Neuronal stem cell (in vitro differentiated cells): Measurements from ENCODE around the gene COL25A1.

Experiments used
- DNase-seq: peaks from one replicate; pipeline ENCODE4 v3.0.0-alpha.2; 2013; ENCODE audit warnings: low spot score
- H2AFZ ChIP-seq: one replicate; pipeline ENCODE4 v1.6.1; 2013; ENCODE audit warnings: mild to moderate bottlenecking, low read length, inconsistent platforms
- H2AK5ac ChIP-seq: 2 replicates; pipeline ENCODE4 v1.6.1; 2013; ENCODE audit warnings: low read depth, mild to moderate bottlenecking, inconsistent platforms, low read length, moderate library complexity, mixed read lengths
- H2BK120ac ChIP-seq: 2 replicates; pipeline ENCODE4 v1.6.1; 2013; ENCODE audit warnings: low read depth, mild to moderate bottlenecking, inconsistent platforms, low read length, moderate library complexity, mixed read lengths
- H2BK12ac ChIP-seq: one replicate; pipeline ENCODE4 v1.6.1; 2013; ENCODE audit warnings: low read length, inconsistent platforms
- H2BK15ac ChIP-seq: 2 replicates; pipeline ENCODE4 v1.6.1; 2013; ENCODE audit warnings: mild to moderate bottlenecking, low read length, inconsistent platforms, mixed read lengths
- H2BK5ac ChIP-seq: one replicate; pipeline ENCODE4 v1.6.1; 2013; ENCODE audit warnings: inconsistent platforms, mild to moderate bottlenecking, low read length, moderate library complexity
- H3K14ac ChIP-seq: one replicate; pipeline ENCODE4 v1.6.1; 2013; ENCODE audit warnings: low read length, inconsistent platforms
- H3K18ac ChIP-seq: 2 replicates; pipeline ENCODE4 v1.6.1; 2013; ENCODE audit warnings: low read length, inconsistent platforms
- H3K23ac ChIP-seq: 2 replicates; pipeline ENCODE4 v1.6.1; 2013; ENCODE audit warnings: low read depth, mild to moderate bottlenecking, mixed read lengths, low read length, inconsistent platforms; ENCODE audit not compliant: poor library complexity
- H3K27ac ChIP-seq: replicated peaks from 3 replicates; pipeline ENCODE4 v1.5.1; 2013; ENCODE audit warnings: low read length, inconsistent platforms
- H3K27me3 ChIP-seq, 3 experiments: 2 replicates each; pipeline ENCODE4 v1.6.1; 2013; ENCODE audit warnings: low read length in 3 of 3, mild to moderate bottlenecking in 2 of 3, inconsistent platforms in 1 of 3, low read depth in 1 of 3, mixed read lengths in 1 of 3, moderate library complexity in 1 of 3; ENCODE audit not compliant: control insufficient read depth in 3 of 3, insufficient read depth in 3 of 3
- H3K36me3 ChIP-seq, 2 donors: replicated peaks in 1 of 2; 2 replicates each; pipeline ENCODE4 v1.6.1; 2013; ENCODE audit warnings: low read length in 2 of 2; ENCODE audit not compliant: control insufficient read depth in 2 of 2, insufficient read depth in 2 of 2
- H3K4ac ChIP-seq: 2 replicates; pipeline ENCODE4 v1.6.1; 2013; ENCODE audit warnings: inconsistent platforms, mild to moderate bottlenecking, low read length, moderate library complexity
- H3K4me1 ChIP-seq, 2 donors: 1 replicate in 1 of 2; 2 replicates in 1 of 2; pipeline ENCODE4 v1.6.1; 2013; ENCODE audit warnings: low read length in 2 of 2, low read depth in 1 of 2; ENCODE audit not compliant: control insufficient read depth in 2 of 2, insufficient read depth in 1 of 2
- H3K4me2 ChIP-seq: one replicate; pipeline ENCODE4 v1.6.1; 2013; ENCODE audit warnings: mild to moderate bottlenecking, low read length, inconsistent platforms; ENCODE audit not compliant: insufficient read depth, poor library complexity, severe bottlenecking
- H3K4me3 ChIP-seq, 2 donors: 2 replicates each; pipeline ENCODE4 v1.5.1; 2013; ENCODE audit warnings: low read length in 2 of 2, mild to moderate bottlenecking in 2 of 2, inconsistent platforms in 1 of 2, moderate library complexity in 1 of 2
- H3K79me1 ChIP-seq: one replicate; pipeline ENCODE4 v1.6.1; 2013; ENCODE audit warnings: low read depth, mild to moderate bottlenecking, inconsistent platforms, low read length, moderate library complexity
- H3K9ac ChIP-seq: one replicate; pipeline ENCODE4 v1.6.1; 2013; ENCODE audit warnings: mild to moderate bottlenecking, low read depth, low read length, inconsistent platforms; ENCODE audit not compliant: poor library complexity
- H3K9me3 ChIP-seq, 2 donors: replicated peaks in 1 of 2; 2 replicates each; pipeline versions ENCODE3 to v1.6.1; 2013; ENCODE audit warnings: low read length in 2 of 2, mild to moderate bottlenecking in 2 of 2, inconsistent platforms in 1 of 2, low read depth in 1 of 2, mixed read lengths in 1 of 2, moderate library complexity in 1 of 2; ENCODE audit not compliant: control insufficient read depth in 2 of 2, insufficient read depth in 1 of 2
- H4K8ac ChIP-seq: one replicate; pipeline ENCODE4 v1.6.1; 2013; ENCODE audit warnings: low read depth, mild to moderate bottlenecking, inconsistent platforms, low read length, moderate library complexity
- H4K91ac ChIP-seq: one replicate; pipeline ENCODE4 v1.6.1; 2013; ENCODE audit warnings: low read length, low read depth, mild to moderate bottlenecking, inconsistent platforms; ENCODE audit not compliant: poor library complexity
- WGBS, 2 donors: extraction: QIAGEN DNeasy Blood & Tissue Kit; methylation state at CpG; one replicate each; pipeline ENCODE4 v1.1.7; 2013; ENCODE audit warnings: missing lambda C conversion rate in 2 of 2, mixed read lengths in 1 of 2; ENCODE audit not compliant: insufficient read length in 2 of 2, insufficient replicate concordance in 1 of 2; ENCODE audit errors: extremely low coverage in 2 of 2; 5-methylcytosine and 5-hydroxymethylcytosine counted together

COL25A1 gene

DNA sequence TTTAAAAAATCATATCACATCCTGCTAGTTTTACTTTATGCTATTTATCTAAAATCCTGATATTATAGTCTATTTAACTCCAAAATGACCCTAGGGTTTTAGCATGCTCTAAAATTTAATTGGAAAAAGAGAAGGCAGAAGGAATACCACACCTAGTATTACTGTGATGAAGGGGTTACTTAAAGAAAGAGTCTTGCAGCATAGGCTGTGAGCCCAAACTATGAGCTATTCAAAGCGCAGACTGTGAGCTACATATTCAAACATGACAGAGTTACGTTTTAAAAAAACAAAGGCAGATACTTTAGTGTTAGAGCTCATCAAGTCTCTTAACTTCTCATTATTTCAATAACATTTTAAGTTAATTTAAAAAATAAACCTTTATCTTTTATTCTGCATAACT is 291.9 kb downstream of the COL25A1 start:
- no peaks in the 10 kb centered on the region for H3K9me3 ChIP-seq
- no CpG with 5 or more reads among the region's 2 CpGs for WGBS, 2 donors
- H2BK12ac ChIP-seq, result no peak overlapping the region
- no peak overlapping the region for H3K9ac ChIP-seq
- H3K4ac ChIP-seq, result no peak overlapping the region
- no peak overlapping the region for H3K18ac ChIP-seq
- H3K36me3 ChIP-seq, result no peaks in the 10 kb centered on the region
- no peak for DNase-seq
- H3K23ac ChIP-seq, result no peak overlapping the region
- no peak overlapping the region for H2BK5ac ChIP-seq
- no peak overlapping the region for H2BK120ac ChIP-seq
- no peak overlapping the region for H4K91ac ChIP-seq
- no peak overlapping the region for H2AK5ac ChIP-seq
- H3K4me1 ChIP-seq, result peaks cover 0 to 1% of the 10 kb centered on the region in 2 donors
- no peak overlapping the region for H4K8ac ChIP-seq
- no peaks in the 10 kb centered on the region for H3K27me3 ChIP-seq
- no peak overlapping the region for H3K4me2 ChIP-seq
- no peaks in the 10 kb centered on the region for H3K79me1 ChIP-seq
- H3K14ac ChIP-seq, result no peak overlapping the region
- no peak overlapping the region for H2AFZ ChIP-seq
- H2BK15ac ChIP-seq, result no peak overlapping the region
- no peak overlapping the region for H3K27ac ChIP-seq
- H3K4me3 ChIP-seq, result no peak overlapping the region

DNA sequence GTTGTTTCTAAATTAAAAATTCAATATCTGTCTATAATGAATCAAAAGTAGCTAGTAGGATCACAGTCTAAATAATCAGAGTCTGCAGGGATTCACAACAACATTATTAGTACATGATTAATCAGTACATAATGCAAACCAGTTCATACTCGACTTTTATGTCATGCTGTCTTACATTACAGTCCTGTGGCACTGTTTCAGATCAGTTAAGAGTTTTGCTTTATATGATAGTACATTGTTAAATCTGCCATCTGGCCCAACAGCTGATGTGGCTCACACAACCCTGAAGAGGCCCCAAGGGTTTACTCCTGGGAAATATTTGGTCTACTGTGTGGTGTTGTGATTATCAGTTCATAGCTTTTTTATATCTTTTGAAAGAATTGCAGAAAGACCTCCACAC is 292.5 kb downstream of the COL25A1 start:
- Histone ChIP-seq H2BK12ac (no peak overlapping the region), H2AFZ (no peak overlapping the region), H2BK120ac (no peak overlapping the region), H4K8ac (no peak overlapping the region), H3K4me2 (no peak overlapping the region), H3K27me3 (no peaks in the 10 kb centered on the region), H3K9me3 (no peaks in the 10 kb centered on the region), H3K18ac (no peak overlapping the region), H4K91ac (no peak overlapping the region), H3K27ac (no peak overlapping the region), H3K9ac (no peak overlapping the region), H3K4ac (no peak overlapping the region), H3K4me1 (peaks cover 0 to 1% of the 10 kb centered on the region in 2 donors), H2AK5ac (no peak overlapping the region), H2BK15ac (no peak overlapping the region), H3K36me3 (no peaks in the 10 kb centered on the region), H3K23ac (no peak overlapping the region), H2BK5ac (no peak overlapping the region), H3K79me1 (no peaks in the 10 kb centered on the region), H3K14ac (no peak overlapping the region), H3K4me3 (no peak overlapping the region)
- WGBS, 2 donors, result no CpG with 5 or more reads among the region's 1 CpG
- no peak for DNase-seq

DNA sequence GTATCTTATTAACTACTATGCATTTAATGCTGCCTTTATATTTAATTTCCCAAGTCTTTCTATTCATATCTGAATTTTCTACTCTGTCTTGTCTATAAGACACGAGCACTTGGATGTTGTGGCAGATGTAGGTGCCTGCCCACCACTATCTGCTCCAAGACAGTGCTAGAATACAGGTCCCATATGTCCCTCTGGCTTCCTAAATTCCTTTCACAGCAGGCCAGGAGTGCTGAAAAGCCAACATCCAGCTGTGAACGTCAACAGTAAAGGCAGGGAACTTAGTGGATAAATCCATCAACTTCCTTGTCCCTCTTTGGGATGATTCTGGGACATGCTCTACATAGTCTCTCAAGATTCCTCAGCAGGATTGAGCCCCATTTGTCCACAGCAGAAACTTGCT is 294.5 kb downstream of the COL25A1 start:
- no peak for DNase-seq
- no CpG with 5 or more reads among the region's 2 CpGs for WGBS, 2 donors
- no peak overlapping the region for H2BK120ac ChIP-seq

DNA sequence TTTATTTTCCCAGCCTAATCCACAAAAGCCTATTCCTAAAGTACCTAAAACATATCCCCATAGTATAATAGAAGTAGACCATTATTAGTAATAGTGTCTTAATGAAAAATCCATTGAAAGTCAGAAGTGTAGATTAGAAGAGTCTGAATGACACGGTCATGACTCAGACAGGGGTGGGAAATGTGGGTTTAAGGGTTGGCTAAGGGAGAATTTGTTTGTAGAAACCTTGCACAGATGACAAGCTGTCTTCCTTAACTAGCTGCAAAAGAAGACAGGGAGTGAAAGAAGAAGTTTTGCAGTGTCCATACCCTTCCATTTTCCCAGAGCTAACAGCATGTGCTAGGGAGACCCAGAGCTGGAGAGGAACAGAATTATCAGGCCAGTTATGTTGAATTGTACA is 296.9 kb downstream of the COL25A1 start:
- no peak for DNase-seq

More for the DNA sequence above, 294.5 kb downstream of the COL25A1 start:
- Histone ChIP-seq H3K14ac (no peak overlapping the region), H3K27ac (no peak overlapping the region), H4K91ac (no peak overlapping the region), H3K23ac (no peak overlapping the region), H3K4me3 (no peak overlapping the region), H3K9ac (no peak overlapping the region), H3K27me3 (no peaks in the 10 kb centered on the region), H3K4ac (no peak overlapping the region), H4K8ac (no peak overlapping the region), H3K4me1 (peaks cover 0 to 1% of the 10 kb centered on the region in 2 donors), H3K36me3 (no peaks in the 10 kb centered on the region), H2BK12ac (no peak overlapping the region), H3K4me2 (no peak overlapping the region), H3K9me3 (peaks cover 0 to 1% of the 10 kb centered on the region in 2 donors), H2BK15ac (no peak overlapping the region), H3K18ac (no peak overlapping the region), H2AFZ (no peak overlapping the region), H2BK5ac (no peak overlapping the region), H2AK5ac (no peak overlapping the region), H3K79me1 (no peaks in the 10 kb centered on the region)

More for the DNA sequence above, 296.9 kb downstream of the COL25A1 start:
- Histone ChIP-seq H3K18ac (no peak overlapping the region), H3K27me3 (no peaks in the 10 kb centered on the region), H4K8ac (no peak overlapping the region), H2AK5ac (no peak overlapping the region), H2BK15ac (no peak overlapping the region), H3K23ac (no peak overlapping the region), H3K79me1 (no peaks in the 10 kb centered on the region), H3K4ac (no peak overlapping the region), H3K9me3 (peaks cover 0 to 1% of the 10 kb centered on the region in 2 donors), H3K9ac (no peak overlapping the region), H3K36me3 (no peaks in the 10 kb centered on the region), H3K4me2 (no peak overlapping the region), H3K4me3 (no peak overlapping the region), H3K14ac (no peak overlapping the region), H2BK5ac (no peak overlapping the region), H2BK120ac (no peak overlapping the region), H4K91ac (no peak overlapping the region), H2BK12ac (no peak overlapping the region), H3K4me1 (peaks cover 0 to 1% of the 10 kb centered on the region in 2 donors), H2AFZ (no peak overlapping the region), H3K27ac (no peak overlapping the region)
- WGBS, 2 donors, result no CpG with 5 or more reads among the region's 1 CpG
